Suprapubic skin (tissue), 3 donors: ENCODE results near the gene USP6.
"Not testable (repeated sequence)": the region's sequence is repeated elsewhere in the genome, so short reads cannot be mapped to it uniquely, and the experiment has no call there.

Experiments used
- POLR2AphosphoS5 ChIP-seq, 3 donors: sonication (generic); formaldehyde crosslinking; IDR thresholded peaks; one replicate each; pipeline ENCODE4 v1.6.1; 2017; ENCODE audit warnings: antibody characterized with exemption in 3 of 3
- TF ChIP-seq, protein P1 (sequence below), 2 donors: fragments of 200-600 bp in 1 of 2; fragments of 450-650 bp in 1 of 2; sonication (generic) in 1 of 2; IDR thresholded peaks; one replicate each; pipeline ENCODE4 v1.5.1; 2016 to 2019; ENCODE audit warnings: antibody characterized with exemption in 2 of 2, mild to moderate bottlenecking in 1 of 2, moderate library complexity in 1 of 2

- not testable (repeated sequence) for TF ChIP-seq POLR2AphosphoS5 (IDR thresholded peaks at IDR 0.05)
- TF ChIP-seq, protein P1, sequence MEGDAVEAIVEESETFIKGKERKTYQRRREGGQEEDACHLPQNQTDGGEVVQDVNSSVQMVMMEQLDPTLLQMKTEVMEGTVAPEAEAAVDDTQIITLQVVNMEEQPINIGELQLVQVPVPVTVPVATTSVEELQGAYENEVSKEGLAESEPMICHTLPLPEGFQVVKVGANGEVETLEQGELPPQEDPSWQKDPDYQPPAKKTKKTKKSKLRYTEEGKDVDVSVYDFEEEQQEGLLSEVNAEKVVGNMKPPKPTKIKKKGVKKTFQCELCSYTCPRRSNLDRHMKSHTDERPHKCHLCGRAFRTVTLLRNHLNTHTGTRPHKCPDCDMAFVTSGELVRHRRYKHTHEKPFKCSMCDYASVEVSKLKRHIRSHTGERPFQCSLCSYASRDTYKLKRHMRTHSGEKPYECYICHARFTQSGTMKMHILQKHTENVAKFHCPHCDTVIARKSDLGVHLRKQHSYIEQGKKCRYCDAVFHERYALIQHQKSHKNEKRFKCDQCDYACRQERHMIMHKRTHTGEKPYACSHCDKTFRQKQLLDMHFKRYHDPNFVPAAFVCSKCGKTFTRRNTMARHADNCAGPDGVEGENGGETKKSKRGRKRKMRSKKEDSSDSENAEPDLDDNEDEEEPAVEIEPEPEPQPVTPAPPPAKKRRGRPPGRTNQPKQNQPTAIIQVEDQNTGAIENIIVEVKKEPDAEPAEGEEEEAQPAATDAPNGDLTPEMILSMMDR (IDR thresholded peaks at IDR 0.05): not testable (repeated sequence)
Measured at GRCh38 chr17:5146122-5146521, 30.3 kb downstream of the USP6 start.
